Raji (cell line): Measurements from ENCODE around the gene PTPRH.

Experiments used
- POLR2A ChIP-seq: IDR thresholded peaks from 2 replicates; pipeline ENCODE4 v1.6.1; 2011; ENCODE audit warnings: low read depth, low read length, control low read depth; ENCODE audit not compliant: insufficient read depth

PTPRH gene, protein sequence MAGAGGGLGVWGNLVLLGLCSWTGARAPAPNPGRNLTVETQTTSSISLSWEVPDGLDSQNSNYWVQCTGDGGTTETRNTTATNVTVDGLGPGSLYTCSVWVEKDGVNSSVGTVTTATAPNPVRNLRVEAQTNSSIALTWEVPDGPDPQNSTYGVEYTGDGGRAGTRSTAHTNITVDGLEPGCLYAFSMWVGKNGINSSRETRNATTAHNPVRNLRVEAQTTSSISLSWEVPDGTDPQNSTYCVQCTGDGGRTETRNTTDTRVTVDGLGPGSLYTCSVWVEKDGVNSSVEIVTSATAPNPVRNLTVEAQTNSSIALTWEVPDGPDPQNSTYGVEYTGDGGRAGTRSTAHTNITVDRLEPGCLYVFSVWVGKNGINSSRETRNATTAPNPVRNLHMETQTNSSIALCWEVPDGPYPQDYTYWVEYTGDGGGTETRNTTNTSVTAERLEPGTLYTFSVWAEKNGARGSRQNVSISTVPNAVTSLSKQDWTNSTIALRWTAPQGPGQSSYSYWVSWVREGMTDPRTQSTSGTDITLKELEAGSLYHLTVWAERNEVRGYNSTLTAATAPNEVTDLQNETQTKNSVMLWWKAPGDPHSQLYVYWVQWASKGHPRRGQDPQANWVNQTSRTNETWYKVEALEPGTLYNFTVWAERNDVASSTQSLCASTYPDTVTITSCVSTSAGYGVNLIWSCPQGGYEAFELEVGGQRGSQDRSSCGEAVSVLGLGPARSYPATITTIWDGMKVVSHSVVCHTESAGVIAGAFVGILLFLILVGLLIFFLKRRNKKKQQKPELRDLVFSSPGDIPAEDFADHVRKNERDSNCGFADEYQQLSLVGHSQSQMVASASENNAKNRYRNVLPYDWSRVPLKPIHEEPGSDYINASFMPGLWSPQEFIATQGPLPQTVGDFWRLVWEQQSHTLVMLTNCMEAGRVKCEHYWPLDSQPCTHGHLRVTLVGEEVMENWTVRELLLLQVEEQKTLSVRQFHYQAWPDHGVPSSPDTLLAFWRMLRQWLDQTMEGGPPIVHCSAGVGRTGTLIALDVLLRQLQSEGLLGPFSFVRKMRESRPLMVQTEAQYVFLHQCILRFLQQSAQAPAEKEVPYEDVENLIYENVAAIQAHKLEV

DNA sequence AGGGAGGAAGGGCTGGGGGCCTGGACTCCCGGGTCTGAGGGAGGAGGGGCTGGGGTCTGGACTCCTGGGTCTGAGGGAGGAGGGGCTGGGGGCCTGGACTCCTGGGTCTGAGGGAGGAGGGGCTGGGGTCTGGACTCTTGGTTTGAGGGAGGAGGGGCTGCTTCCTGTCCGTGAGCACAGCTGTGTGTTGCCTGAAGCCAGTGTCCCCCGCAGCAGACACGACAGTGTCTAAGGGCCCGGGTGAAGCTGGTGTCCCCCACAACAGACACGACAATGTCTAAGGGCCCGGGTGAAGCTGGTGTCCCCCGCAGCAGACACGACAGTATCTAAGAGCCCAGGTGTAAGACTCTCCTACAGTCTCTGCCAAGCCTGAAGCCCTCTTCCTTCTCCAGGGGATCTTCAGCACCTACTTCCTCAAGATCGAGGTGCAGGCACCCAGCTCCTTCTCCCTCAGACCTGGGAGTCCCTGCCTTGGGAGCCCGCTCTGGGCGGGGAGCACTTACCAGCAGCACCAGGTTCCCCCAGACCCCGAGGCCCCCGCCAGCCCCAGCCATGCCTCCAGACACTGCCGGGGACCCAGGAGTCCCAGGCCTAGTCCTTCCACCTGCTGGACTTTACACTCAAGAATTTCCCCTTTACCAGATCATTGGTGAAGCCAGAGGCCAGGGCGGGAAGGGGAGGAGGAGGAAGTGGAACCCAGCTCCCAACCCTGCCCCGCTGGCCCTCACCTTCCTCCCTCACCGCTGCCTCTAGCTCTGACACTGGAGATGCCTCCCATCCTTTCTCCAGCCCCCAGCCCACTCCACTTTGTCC is at the start of gene PTPRH:
PTPRH (minus strand) TSS at position 622 of the 813 bp plus-strand sequence; CDS start at position 554, 68 bp downstream.
- no peak for TF ChIP-seq POLR2A

DNA sequence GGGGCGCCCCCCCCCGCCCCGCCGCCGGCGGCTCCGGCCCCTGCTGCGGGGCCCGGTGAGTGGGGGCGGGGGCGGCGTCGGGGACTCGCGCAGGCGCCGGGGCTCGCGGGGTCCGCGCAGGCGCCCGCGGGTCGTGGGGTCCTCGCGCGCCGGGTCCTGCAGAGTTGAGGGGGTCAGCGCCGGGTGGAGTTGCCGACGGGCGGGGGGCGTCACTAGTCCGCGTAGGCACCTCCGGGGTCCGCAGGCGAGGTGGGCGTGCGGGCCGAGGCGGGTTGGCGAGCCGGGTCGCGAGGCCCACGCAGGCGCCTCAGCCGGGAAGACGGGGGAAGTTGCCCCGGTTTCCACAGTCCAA is 49.2 kb upstream of the PTPRH start:
- TF ChIP-seq POLR2A: no peak

DNA sequence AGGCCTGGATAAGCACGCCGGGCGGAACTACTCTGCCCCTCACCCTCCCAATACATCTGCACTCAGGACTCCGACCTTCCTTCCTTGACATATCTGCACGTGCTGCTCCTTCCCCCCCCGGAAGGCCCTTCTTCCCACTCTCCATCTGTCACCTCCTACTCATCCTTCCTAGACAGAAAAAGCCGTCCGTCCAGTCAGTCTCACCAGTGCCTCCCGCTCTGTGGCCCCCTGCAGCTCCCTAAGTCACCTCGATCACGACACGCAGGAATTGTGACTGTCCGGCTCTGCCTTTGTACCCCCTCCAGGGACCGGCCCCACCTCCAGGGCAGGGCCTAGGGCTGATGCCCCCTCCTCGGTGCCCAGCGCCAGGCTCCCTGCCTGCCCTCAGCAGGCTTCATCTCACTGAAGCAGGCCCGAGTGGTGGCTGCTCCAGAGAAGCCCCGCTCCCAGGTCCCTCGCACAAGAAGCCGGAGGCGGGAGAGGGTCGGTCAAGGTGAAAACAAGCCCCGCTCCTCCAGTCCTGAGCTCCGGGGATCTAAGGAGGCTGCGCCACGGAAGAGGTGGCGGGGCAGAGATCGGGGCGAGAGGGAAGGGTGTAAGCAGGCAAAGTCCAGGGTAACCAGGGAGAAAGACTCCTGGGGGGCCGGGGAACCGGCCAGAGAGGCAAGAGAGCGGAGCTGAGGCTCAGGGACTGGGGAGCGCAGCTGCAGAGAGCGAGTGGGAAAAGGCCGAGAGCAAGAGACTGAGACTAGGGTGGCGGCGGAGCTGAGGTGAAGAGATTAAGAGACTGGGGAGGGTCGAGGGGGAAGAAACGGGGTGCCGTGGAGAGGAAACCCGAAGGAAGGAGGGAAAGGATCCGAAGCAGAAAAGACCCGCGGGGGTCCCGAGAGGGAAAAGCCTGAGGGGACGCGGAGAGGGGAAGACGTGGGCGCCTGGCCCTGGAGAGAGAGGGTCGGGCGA is 48.4 kb upstream of the PTPRH start:
- no peak; the same call in 1 of the 2 replicates for TF ChIP-seq POLR2A

DNA sequence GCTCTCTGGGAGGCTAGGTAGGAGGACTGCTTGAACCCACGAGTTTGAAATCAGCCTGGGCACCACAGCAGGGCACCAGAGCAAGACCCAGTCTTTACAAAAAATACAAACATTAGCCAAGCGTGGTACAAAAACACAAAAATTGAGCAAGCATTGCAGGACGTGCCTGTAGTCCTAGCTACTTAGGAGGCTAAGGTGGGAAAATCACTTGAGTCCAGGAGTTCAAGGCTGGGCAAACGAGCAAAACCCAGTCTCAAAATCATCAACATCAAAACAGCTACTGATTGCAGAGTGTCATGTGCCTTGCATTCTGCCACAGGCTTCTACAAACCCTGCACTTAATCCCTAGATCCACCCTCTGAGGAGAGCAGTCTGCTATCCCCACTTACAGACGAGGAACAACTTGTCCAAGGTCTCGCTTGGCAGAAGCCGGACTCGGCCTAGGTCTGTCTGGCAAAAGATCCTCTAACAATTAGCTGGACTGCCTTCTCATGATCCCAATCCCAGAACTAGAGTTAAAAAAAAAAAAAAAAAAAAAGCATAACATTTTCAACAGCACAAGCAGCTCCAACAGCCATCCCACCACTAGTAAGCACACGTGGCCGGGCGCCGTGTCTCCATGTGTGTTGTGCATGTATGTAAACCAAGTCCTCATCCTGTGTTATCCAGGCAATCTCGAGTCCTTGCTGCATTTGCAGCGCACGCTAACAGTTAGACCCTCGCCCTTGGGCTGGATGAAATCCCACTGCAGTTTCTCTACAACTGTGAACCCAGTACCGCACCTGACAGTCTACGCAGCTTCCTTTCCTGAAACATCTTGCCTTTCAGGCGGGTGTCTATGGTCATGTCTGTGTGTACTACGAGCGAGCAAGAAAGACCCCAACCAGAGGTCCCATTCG is 47.5 kb upstream of the PTPRH start:
- peak; percentile 2; the same call in 1 of the 2 replicates for TF ChIP-seq POLR2A

DNA sequence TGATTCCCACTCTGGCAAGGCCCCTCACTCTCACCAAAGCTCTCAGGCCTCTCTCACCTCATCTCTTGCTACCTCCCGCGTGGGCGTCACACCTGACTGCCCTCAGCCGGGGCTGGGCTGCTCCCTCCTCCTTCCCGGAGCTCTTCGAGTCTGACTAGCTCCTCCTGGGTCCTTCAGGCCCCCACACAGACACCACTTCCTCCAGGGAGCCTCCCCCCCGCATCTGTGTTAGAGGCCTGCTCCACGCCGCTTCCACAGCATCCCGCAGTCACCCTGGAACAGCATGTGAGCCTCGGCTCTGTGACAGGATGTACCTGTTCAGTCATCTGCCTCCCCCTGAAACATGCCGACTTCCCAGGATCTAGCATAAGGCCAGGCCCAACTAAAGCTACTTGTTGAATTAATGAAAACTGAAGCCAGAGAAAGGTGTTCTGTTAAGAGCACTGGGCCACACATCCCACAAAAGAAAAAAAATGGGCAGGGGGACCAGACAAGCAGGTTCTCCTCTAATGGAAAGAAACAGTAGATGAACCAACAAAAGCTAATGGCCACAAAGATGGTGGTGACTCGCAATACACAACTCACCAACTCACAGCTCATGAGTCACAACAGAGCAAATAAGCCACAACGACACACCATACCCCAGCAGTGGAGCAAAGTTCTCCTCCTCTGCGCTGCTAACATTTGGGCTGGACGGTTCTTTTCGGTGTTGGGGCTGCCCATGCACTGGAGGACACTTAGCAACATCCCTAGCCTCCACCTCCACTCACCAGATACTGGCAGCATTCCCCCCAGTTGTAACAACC is 46.5 kb upstream of the PTPRH start:
- peak; percentile 73 for TF ChIP-seq POLR2A

DNA sequence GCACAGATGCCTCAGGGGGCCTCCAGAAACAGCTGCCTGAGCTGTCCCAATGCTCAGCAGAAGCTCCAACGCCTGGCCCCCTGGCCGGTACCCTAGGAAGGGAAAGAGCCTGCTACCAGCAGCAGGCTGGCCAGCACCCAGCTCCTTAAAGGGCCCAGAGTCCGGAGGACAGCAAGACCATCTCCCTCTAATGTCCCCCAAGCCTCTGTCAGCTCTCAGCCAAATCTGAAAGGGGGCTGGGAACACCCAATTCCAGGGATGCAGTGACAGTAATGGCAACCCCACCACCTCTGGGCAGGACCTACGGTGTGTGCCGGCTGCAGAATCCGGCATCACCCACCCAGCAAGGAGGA is 45.3 kb upstream of the PTPRH start:
- no peak for TF ChIP-seq POLR2A

DNA sequence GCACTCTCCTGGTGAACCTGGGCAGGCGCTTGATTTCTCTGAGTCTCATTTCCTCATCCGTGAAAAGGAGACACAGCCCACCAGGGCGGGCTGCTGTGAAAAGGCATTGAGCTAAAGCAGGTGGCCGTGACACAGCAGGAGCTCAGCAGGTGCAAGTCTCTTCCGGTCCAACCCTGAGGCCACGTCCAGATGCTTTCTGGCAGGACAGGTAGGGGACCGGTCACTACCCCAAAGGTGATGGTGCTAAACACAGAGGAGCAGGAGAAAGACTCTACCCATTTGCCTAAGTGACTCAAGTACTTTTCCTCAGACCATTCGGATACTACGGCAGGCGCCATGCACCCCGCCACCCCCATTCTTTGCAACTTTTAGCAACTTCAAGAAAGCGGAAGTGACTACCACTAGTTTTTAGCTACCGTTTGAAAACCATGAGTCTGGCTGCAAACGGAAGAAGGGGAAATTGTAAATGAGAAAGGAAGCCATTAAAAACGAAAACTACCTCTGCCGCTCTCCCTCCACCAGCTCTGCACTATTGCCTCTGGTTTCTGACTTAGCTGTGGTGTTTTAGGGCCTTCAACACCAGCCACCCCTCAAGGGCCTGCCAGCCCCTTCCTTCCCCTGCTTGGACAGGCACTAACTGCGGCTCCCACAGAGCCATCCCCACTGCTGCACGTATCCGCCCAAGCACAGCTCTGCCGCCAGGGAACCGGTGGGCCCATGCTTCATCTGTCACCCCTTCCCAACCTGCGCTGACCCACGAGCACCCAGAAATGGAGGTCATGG is 44.7 kb upstream of the PTPRH start:
- TF ChIP-seq POLR2A: peak; percentile 58

DNA sequence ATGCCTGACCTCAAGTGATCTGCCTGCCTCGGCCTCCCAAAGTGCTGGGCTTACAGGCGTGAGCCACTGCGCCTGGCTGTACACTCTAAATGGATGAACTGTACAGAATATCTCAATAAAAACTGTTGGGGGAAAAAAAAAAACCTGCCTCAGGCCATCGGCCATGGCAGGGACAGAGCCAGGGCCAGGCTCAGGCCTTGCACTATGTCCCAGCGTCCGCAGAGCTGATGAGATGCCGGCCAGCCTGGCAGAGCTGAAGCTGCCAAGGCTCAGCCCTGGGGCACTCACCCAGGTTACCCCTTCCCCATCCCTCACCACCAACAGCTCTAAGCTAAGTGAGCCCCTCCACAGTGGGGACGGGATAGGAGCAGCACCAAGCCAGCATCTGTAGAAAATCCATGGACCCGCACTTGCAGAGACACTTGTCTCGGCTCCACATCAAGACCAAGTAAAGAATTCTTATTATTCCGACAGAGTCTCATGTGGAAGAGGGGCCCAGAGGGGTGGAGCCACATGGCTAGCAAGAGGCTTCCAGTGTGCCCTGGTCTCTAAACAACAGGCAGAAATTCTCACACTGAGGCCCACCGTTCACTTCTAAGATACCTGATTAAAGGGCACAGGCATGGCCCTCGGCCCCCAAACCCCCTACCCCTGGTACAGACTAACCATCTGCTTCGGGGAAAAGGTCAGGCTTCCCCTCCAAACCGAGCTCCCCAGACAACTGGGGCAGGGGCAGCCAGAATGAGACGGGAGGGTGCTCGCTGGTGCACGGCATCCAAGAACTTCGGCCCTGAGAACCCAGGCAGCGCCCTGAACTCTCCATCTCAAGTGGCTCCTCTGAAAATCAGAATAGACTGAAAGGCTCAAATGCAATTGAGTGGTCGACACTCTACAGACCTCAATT is 43.7 kb upstream of the PTPRH start:
- no peak for TF ChIP-seq POLR2A

DNA sequence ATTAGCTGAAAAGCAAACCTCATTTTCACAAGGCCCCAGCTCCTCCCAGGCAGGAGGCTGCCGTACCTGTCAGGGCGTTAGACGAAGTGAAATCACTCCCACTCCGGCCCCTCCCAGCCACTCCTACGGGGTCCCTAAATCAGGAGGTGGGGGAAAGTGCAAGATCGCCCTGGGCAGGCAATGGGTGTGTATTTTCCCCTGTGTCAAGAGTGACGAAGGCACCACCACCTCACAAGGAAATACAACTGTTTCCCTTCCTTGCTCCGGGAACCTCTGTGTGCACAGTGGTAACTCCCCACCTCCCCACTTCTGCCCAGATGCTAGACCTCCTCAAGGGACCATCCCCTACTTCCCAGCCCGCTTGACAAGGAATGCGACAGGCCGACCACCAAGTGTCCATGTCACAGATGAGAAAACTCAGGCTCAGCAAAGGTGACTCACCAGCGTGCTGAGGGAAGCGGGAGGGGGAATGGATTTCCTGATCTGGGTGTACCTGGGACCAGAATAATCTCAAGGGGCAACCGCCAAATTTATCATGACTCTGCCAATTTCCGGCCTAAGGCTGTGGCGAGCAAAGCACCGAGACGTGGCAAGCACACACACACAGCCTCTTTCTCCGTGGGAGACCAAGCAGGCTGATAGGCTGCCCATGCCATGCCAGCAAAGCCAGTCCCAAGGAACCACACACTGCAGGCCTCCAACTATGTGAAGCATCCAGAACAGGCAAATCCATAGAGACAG is 42.2 kb upstream of the PTPRH start:
- TF ChIP-seq POLR2A: no peak
